Osteocyte (in vitro differentiated cells): Measurements from ENCODE around the gene SERPINF2. TPM values are rescaled to one million over a fixed set of nuclear protein-coding genes. Genes with fewer than 3 reads are reported as not detected.
A peak's percentile ranks its signal among the peaks of the same experiment; 100 is the strongest.

Experiments used
- DNase-seq: peaks from one replicate; pipeline ENCODE4 v3.0.0; 2021; ENCODE audit warnings: mixed read lengths; ENCODE audit not compliant: unreplicated experiment; ENCODE audit errors: extremely low spot score
- H3K27ac Mint-ChIP-seq: one replicate; pipeline ENCODE4 v1.8.0; 2021; ENCODE audit warnings: mild to moderate bottlenecking, mixed read lengths; ENCODE audit not compliant: unreplicated experiment
- H3K27me3 Mint-ChIP-seq: one replicate; pipeline ENCODE4 v1.8.0; 2021; ENCODE audit warnings: mixed read lengths; ENCODE audit not compliant: unreplicated experiment
- H3K36me3 Mint-ChIP-seq: one replicate; pipeline ENCODE4 v1.8.0; 2021; ENCODE audit warnings: mixed read lengths; ENCODE audit not compliant: unreplicated experiment
- H3K4me1 Mint-ChIP-seq: one replicate; pipeline ENCODE4 v1.8.0; 2021; ENCODE audit warnings: mixed read lengths; ENCODE audit not compliant: unreplicated experiment
- H3K4me3 Mint-ChIP-seq: one replicate; pipeline ENCODE4 v1.8.0; 2021; ENCODE audit warnings: mild to moderate bottlenecking, moderate library complexity, mixed read lengths; ENCODE audit not compliant: unreplicated experiment
- H3K9me3 Mint-ChIP-seq: one replicate; pipeline ENCODE4 v1.8.0; 2021; ENCODE audit warnings: mixed read lengths; ENCODE audit not compliant: unreplicated experiment
- total RNA-seq: library from RNA; stranded (reverse); gene quantifications from 2 replicates; pipeline ENCODE4 v1.2.1, GENCODE V29; 2021
- TF ChIP-seq, protein P1 (sequence below): fragments of 200-600 bp; sonication (generic); IDR thresholded peaks from 2 replicates; pipeline ENCODE4 v1.5.0; 2021; ENCODE audit warnings: antibody characterized with exemption, mild to moderate bottlenecking, moderate library complexity

SERPINF2 gene
- total RNA-seq, 1 donor from 2014 or later, result 0.38 TPM

DNA sequence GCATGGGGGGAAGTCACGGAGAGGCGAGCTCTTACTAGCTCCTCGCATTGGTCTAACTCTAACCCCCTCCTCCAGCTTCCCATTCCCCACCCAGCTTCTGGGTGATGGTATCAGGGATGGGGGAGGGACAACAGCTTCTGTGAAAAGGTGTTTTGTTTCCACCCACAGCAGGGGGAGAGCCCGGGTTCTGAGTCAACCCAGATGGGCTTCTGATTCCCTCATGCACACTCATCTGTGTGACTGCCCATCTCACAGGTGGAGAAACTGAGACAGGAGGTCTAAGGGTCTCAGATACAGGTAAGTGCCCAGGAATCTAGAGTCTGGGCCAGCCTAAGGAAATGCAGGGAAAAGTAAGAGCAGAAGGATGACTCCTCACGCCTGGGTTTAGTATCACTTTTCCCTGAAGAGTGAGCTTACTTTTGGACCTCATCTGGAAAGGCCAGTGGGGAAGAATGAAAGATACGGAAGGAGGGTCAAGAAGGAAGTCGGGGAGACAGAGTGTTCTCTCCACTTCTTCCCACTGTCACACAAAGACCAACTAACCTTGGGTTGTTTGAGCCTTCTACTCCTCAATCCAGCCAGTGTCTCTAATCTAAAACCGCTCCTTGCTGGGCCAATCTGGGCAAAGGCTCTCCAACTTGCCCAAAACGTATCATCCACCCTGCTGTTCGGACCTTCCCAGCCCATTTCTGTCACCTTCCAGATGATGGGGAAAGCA, 29.4 kb upstream of the SERPINF2 start:
- no peak for DNase-seq
- TF ChIP-seq, protein P1, sequence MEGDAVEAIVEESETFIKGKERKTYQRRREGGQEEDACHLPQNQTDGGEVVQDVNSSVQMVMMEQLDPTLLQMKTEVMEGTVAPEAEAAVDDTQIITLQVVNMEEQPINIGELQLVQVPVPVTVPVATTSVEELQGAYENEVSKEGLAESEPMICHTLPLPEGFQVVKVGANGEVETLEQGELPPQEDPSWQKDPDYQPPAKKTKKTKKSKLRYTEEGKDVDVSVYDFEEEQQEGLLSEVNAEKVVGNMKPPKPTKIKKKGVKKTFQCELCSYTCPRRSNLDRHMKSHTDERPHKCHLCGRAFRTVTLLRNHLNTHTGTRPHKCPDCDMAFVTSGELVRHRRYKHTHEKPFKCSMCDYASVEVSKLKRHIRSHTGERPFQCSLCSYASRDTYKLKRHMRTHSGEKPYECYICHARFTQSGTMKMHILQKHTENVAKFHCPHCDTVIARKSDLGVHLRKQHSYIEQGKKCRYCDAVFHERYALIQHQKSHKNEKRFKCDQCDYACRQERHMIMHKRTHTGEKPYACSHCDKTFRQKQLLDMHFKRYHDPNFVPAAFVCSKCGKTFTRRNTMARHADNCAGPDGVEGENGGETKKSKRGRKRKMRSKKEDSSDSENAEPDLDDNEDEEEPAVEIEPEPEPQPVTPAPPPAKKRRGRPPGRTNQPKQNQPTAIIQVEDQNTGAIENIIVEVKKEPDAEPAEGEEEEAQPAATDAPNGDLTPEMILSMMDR, result no peak
- Mint-ChIP-seq H3K4me1 (peaks cover 55% of the 10 kb centered on the region), H3K9me3 (no peaks in the 10 kb centered on the region), H3K36me3 (peaks cover 17% of the 10 kb centered on the region), H3K27me3 (no peaks in the 10 kb centered on the region), H3K27ac (peak overlapping the region; percentile 97), H3K4me3 (peak overlapping the region; percentile 94)

DNA sequence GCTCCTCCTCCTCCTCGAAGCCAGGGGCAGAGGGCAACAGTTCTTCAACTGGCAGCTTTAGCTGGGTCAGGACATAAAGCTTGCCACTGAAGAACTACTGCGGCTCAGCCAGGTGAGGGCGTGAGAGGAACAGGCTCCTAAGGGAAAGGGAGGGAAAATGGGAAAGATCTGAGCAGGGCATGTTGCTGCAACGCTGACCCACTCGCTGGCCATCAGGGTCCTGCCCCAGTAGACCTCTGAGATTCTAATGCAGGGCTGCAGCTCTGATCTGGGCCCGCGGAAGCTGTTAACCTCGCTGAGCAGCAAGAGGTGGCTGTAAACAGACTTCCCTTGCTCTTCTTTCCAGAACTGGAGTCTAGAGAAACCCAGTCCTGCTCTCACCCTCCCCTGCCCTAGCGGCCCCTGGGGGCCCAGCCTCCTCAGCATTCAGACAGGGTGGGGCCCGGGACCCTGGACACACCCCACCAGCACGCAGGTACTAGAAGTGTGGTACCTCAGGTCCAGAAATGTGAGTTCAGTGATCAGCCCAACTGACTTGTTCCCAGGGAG, 28.7 kb upstream of the SERPINF2 start:
- no peak for DNase-seq
- TF ChIP-seq, protein P1, result peak; percentile 46
- Mint-ChIP-seq H3K36me3 (peaks cover 17% of the 10 kb centered on the region), H3K9me3 (no peaks in the 10 kb centered on the region), H3K4me3 (peak overlapping the region; percentile 94), H3K4me1 (peaks cover 58% of the 10 kb centered on the region), H3K27me3 (no peaks in the 10 kb centered on the region), H3K27ac (peak overlapping the region; percentile 97)

DNA sequence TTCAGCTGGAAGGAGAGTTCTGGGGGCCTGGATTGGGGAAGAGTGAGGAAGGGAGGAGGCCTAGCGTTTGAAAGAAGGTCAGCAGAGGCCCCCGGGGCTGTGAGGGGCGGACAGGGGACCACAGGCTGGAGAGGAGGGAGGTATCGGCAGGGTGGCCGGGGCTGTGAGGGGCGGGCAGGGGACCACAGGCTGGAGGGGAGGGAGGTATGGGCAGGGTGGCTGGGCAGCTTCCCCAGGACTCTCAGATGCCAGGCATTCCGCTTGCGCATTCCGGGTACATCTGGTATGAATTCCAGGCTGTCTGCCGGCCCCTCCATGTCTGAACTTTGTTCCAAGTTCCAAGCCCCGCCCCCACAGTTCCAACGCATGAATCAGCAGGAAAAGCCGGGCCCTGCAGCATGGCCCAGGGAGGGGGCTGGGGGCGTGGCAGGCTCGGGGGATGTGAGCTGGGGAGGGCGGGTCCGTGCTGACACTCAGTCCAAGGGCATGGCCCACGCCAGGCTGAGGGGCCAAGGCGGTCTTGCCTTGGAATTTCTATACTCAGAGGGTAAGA, 28.2 kb upstream of the SERPINF2 start:
- peaks cover 17% of the 10 kb centered on the region for H3K36me3 Mint-ChIP-seq
- peak overlapping the region; percentile 97 for H3K27ac Mint-ChIP-seq
- H3K4me1 Mint-ChIP-seq, result peaks cover 58% of the 10 kb centered on the region
- H3K27me3 Mint-ChIP-seq, result no peaks in the 10 kb centered on the region
- TF ChIP-seq, protein P1, result no peak
- DNase-seq, result peak; percentile 99
- peak overlapping the region; percentile 94 for H3K4me3 Mint-ChIP-seq
- no peaks in the 10 kb centered on the region for H3K9me3 Mint-ChIP-seq

DNA sequence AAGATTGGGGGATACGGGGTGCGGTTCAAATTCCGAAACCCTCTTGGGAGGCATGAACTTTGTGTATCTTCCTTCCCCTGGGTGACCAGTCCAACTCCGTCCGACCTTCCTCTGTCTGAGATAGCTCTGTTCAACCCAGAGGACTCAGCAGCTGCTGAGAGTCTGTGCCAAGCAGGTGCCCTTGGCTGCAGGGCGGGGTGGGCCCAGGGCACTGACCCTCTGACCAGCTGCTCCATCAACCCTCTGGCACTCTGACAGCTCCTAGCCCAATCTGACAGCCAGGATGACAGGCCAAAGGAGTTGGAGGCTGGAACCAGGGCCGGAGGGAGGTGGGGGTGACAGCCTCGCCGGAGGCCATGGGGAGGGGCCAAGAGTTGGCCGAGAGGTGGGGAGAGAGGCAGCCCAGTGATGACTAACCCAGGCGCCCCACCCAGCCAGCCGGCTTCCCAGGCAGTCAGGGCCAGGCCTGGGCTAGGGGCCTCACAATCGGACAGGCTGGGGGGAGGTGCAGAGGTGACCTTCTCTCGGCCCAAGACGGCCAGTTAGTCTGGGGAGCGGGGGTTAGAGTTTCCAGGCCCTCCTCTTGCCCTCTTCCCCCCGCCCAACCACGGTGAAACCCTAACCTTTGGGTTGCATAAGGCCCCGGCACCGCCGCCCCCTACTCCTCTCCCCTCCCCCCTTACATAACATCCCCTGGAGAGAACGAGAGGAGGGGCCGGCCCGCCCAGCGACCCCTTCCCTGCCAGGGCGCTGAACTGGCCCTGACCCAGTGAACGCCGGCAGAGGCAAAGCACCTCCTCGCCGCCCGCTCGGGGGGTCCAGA, 27.5 kb upstream of the SERPINF2 start:
- no peaks in the 10 kb centered on the region for H3K9me3 Mint-ChIP-seq
- H3K4me1 Mint-ChIP-seq, result peaks cover 59% of the 10 kb centered on the region
- no peaks in the 10 kb centered on the region for H3K27me3 Mint-ChIP-seq
- DNase-seq, result peak; percentile 96
- peak overlapping the region; percentile 94 for H3K4me3 Mint-ChIP-seq
- TF ChIP-seq, protein P1, result no peak
- H3K36me3 Mint-ChIP-seq, result peaks cover 17% of the 10 kb centered on the region
- peak overlapping the region; percentile 97 for H3K27ac Mint-ChIP-seq

DNA sequence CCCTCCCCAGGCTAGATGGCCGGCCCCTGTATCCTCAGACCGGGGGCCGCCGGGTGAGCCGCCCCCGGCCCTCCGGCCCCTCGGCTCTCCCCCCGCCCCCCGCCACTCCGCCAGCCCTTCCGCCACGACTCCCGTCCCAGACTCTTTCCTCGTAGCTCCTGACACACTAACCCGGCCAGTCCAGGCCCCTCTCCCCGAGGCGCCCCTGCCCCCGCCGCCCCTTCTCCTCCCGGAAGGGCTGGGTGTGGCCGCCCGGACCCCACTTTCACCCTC, 26.9 kb upstream of the SERPINF2 start:
- peak overlapping the region; percentile 94 for H3K4me3 Mint-ChIP-seq
- H3K36me3 Mint-ChIP-seq, result peaks cover 17% of the 10 kb centered on the region
- peaks cover 60% of the 10 kb centered on the region for H3K4me1 Mint-ChIP-seq
- TF ChIP-seq, protein P1, result no peak
- no peak for DNase-seq
- no peaks in the 10 kb centered on the region for H3K9me3 Mint-ChIP-seq
- no peaks in the 10 kb centered on the region for H3K27me3 Mint-ChIP-seq
- peak overlapping the region; percentile 97 for H3K27ac Mint-ChIP-seq
